ENCODE results near the gene CBL. TPM values are rescaled to one million over a fixed set of nuclear protein-coding genes. Genes with fewer than 3 reads are reported as not detected.

Gene CBL
- polyA plus RNA-seq, 3 donors: 7.6 to 24.0 (median 23.1) TPM

- Histone ChIP-seq H3K4me1 (ENCODE audit: control insufficient read depth in 1 of 2, insufficient read depth in 2 of 2, low read length in 2 of 2) (peaks cover 10 to 20% of the 10 kb centered on the region in 2 donors), H3K9ac (ENCODE audit: insufficient read depth, low read length, poor library complexity, severe bottlenecking) (no peak overlapping the region), H3K27me3 (ENCODE audit: control insufficient read depth in 2 of 2, insufficient read depth in 2 of 2, low read length in 2 of 2) (no peaks in the 10 kb centered on the region), H2AFZ (ENCODE audit: insufficient read depth, low read depth, low read length, poor library complexity, severe bottlenecking) (no peak overlapping the region), H3K36me3 (replicated peaks in 1 of 2; ENCODE audit: control insufficient read depth in 1 of 2, insufficient read depth in 2 of 2, low read length in 2 of 2) (peaks cover 23 to 47% of the 10 kb centered on the region in 2 donors), H3K4me2 (replicated peaks; ENCODE audit: extremely low read depth, low read length, poor library complexity, severe bottlenecking) (no peak overlapping the region), H3K9me3 (replicated peaks in 1 of 2; ENCODE audit: control insufficient read depth in 1 of 2, insufficient read depth in 1 of 2, low read length in 2 of 2) (no peaks in the 10 kb centered on the region), H3K79me2 (ENCODE audit: insufficient read depth, low read length) (peaks cover 100% of the 10 kb centered on the region), H4K20me1 (ENCODE audit: insufficient read depth, low read length) (peaks cover 100% of the 10 kb centered on the region), H3K27ac (ENCODE audit: low read depth in 1 of 2, low read length in 2 of 2) (no peak overlapping the region), H3K4me3 (replicated peaks in 1 of 3; ENCODE audit: low read depth in 2 of 3, low read length in 3 of 3) (no peak overlapping the region)
- no peak overlapping the region for H3K27ac Mint-ChIP-seq
- no peaks in the 10 kb centered on the region for H3K27me3 Mint-ChIP-seq (ENCODE audit: low read depth in 3 of 3)
- no CpG with 5 or more reads among the region's 5 CpGs for WGBS (ENCODE audit: insufficient coverage)
- TF ChIP-seq CTCF (IDR thresholded peaks at IDR 0.05): no peak
- intact Hi-C loops (cut with micrococcal nuclease): no loop called here
- peaks cover 0 to 2% (median 0%) of the 10 kb centered on the region in 7 donors for H3K9me3 Mint-ChIP-seq
- DNase-seq: no peak
- H3K4me1 Mint-ChIP-seq: peaks cover 28% of the 10 kb centered on the region
- peaks cover 23 to 42% of the 10 kb centered on the region in 2 donors for H3K36me3 Mint-ChIP-seq
- H3K4me3 Mint-ChIP-seq: no peak overlapping the region
These were observed 48.1 kb downstream of the CBL start for GRCh38 chr11:119254239-119254638.

GRCh38 chr11:119258180-119258579, 52.0 kb downstream of the CBL start:
- H3K9ac ChIP-seq (ENCODE audit: insufficient read depth, low read length, poor library complexity, severe bottlenecking): no peak overlapping the region
- TF ChIP-seq CTCF (IDR thresholded peaks at IDR 0.05): no peak
- H3K4me3 ChIP-seq (replicated peaks in 1 of 3; ENCODE audit: low read depth in 2 of 3, low read length in 3 of 3): no peak overlapping the region
- H3K79me2 ChIP-seq (ENCODE audit: insufficient read depth, low read length): peaks cover 100% of the 10 kb centered on the region
- H3K9me3 Mint-ChIP-seq: no peaks in the 10 kb centered on the region
- H2AFZ ChIP-seq (ENCODE audit: insufficient read depth, low read depth, low read length, poor library complexity, severe bottlenecking): no peak overlapping the region
- peaks cover 28 to 56% of the 10 kb centered on the region in 2 donors for H3K4me1 ChIP-seq (ENCODE audit: control insufficient read depth in 1 of 2, insufficient read depth in 2 of 2, low read length in 2 of 2)
- DNase-seq: peak in 1 of 3 donors; percentile 7
- no peak overlapping the region for H3K4me3 Mint-ChIP-seq
- intact Hi-C loops (cut with micrococcal nuclease): no loop called here
- 0% methylated on average over 1 of the region's 5 CpGs for WGBS (ENCODE audit: insufficient coverage)
- peak overlapping the region in 5 of 7 donors; percentile 17 to 78 (median 67) for H3K27ac Mint-ChIP-seq
- peaks cover 37% of the 10 kb centered on the region for H3K4me1 Mint-ChIP-seq
- H4K20me1 ChIP-seq (ENCODE audit: insufficient read depth, low read length): peaks cover 100% of the 10 kb centered on the region
- peaks cover 8 to 17% of the 10 kb centered on the region in 2 donors for H3K36me3 ChIP-seq (replicated peaks in 1 of 2; ENCODE audit: control insufficient read depth in 1 of 2, insufficient read depth in 2 of 2, low read length in 2 of 2)
- H3K27me3 Mint-ChIP-seq (ENCODE audit: low read depth in 3 of 3): no peaks in the 10 kb centered on the region
- peak overlapping the region in 1 of 2 donors; percentile 60 for H3K27ac ChIP-seq (ENCODE audit: low read depth in 1 of 2, low read length in 2 of 2)
- no peaks in the 10 kb centered on the region for H3K27me3 ChIP-seq (ENCODE audit: control insufficient read depth in 2 of 2, insufficient read depth in 2 of 2, low read length in 2 of 2)
- no peaks in the 10 kb centered on the region for H3K9me3 ChIP-seq (replicated peaks in 1 of 2; ENCODE audit: control insufficient read depth in 1 of 2, insufficient read depth in 1 of 2, low read length in 2 of 2)
- peaks cover 11 to 20% of the 10 kb centered on the region in 2 donors for H3K36me3 Mint-ChIP-seq
- no peak overlapping the region for H3K4me2 ChIP-seq (replicated peaks; ENCODE audit: extremely low read depth, low read length, poor library complexity, severe bottlenecking)

Measured in CD14-positive monocyte (primary cell).